Regular cardiac myocyte (primary cell): ENCODE measurements around the gene ISY1. TPM values are rescaled to one million over a fixed set of nuclear protein-coding genes. Genes with fewer than 3 reads are reported as not detected.

ENCODE experiments used
- total RNA-seq: library from RNA; depleted of rRNA; stranded (reverse); fragments of >200 nt; gene quantifications from 2 replicates; pipeline ENCODE4 v1.2.3, GENCODE V29; 2014

Gene ISY1
- total RNA-seq: 23.1 and 35.5 TPM in 2 replicates

GRCh38 chr3:129160891-129161859, at the start of gene ISY1:
Gene ISY1, minus strand, starts transcription at chr3:129161063. Its CDS starts 88 bp downstream, at chr3:129160975.

GRCh38 chr3:129183569-129184395, 22.9 kb upstream of the ISY1 start, which contains the start of gene CNBP:
Gene CNBP, minus strand, starts transcription at chr3:129183896. Its CDS starts 12,139 bp downstream, at chr3:129171757.

GRCh38 chr3:129121792-129122411, 39.0 kb downstream of the ISY1 start, which contains the start of gene RAB43:
Gene RAB43, minus strand, starts transcription at chr3:129121804. Its CDS starts 315 bp downstream, at chr3:129121489.

Other genes starting within 250 kb of the ISY1 start
- under 0.01 TPM in 1 of 2 replicates, not detected in the other for gene CFAP92, start 167.0 kb downstream of the ISY1 start, total RNA-seq
- under 0.01 TPM in 1 of 2 replicates, not detected in the other for gene EFCC1, start 159.8 kb downstream of the ISY1 start, total RNA-seq
- gene GP9, start 100.3 kb downstream of the ISY1 start, total RNA-seq: not detected in 2 replicates
- gene RAB43, start 39.3 kb downstream of the ISY1 start, total RNA-seq: 13.2 and 14.2 TPM in 2 replicates
- gene CNBP, start 22.8 kb upstream of the ISY1 start, total RNA-seq: 269 and 284 TPM in 2 replicates
- gene COPG1, start 88.5 kb upstream of the ISY1 start, total RNA-seq: 272 and 457 TPM in 2 replicates
- gene HMCES, start 117.8 kb upstream of the ISY1 start, total RNA-seq: 9.9 and 26.5 TPM in 2 replicates